ENCODE results near the gene CATSPERE.

The CATSPERE gene, protein sequence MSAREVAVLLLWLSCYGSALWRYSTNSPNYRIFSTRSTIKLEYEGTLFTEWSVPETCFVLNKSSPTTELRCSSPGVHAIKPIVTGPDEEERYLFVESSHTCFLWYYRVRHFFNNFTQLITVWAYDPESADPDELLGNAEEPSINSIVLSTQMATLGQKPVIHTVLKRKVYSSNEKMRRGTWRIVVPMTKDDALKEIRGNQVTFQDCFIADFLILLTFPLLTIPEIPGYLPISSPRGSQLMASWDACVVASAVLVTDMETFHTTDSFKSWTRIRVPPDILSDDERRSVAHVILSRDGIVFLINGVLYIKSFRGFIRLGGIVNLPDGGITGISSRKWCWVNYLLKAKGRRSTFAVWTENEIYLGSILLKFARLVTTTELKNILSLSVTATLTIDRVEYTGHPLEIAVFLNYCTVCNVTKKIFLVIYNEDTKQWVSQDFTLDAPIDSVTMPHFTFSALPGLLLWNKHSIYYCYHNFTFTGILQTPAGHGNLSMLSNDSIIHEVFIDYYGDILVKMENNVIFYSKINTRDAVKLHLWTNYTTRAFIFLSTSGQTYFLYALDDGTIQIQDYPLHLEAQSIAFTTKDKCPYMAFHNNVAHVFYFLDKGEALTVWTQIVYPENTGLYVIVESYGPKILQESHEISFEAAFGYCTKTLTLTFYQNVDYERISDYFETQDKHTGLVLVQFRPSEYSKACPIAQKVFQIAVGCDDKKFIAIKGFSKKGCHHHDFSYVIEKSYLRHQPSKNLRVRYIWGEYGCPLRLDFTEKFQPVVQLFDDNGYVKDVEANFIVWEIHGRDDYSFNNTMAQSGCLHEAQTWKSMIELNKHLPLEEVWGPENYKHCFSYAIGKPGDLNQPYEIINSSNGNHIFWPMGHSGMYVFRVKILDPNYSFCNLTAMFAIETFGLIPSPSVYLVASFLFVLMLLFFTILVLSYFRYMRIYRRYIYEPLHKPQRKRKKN

DNA sequence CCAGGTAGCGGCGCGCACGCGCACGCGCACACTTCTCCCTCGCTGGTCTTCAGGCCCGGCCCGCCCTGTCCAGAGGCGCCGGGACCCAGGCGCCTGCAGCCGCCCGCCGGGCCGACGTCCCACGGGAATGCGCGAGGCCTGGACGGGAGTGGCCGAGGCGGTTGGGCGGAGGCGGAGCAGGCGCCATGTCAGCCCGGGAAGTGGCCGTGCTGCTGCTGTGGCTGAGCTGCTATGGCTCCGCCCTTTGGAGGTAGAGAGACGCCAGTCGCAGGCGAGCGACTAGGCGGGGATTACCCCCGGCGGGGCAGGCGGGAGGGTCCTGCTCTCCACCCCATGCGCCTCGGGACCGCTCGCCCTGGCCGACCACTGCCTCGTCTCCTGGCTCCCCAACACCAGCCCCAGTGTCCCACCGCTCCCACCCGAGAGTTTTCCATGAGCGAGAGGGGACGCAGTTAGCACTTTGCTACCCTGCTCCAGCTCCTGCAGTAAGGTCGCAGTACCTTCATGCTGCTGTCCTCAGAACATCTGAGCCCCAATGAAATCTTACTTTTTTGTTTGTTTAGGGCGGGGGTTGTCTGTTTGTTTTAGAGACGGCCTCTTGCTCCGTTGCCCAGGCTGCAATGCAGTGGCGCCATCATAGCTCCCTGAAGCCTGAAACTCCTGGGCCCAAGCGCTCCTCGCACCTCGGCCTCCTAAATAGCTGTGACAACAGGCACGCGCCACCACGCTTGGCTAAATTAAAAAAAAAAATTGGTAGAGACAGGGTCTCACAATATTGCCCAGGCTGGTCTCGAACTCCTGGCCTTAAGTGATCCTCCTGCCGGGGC is at the start of gene CATSPERE:
CATSPERE (plus strand) TSS at position 29 of the 827 bp plus-strand sequence; CDS start at position 186, 157 bp downstream.
- DNase-seq, result peak; percentile 75 to 78

DNA sequence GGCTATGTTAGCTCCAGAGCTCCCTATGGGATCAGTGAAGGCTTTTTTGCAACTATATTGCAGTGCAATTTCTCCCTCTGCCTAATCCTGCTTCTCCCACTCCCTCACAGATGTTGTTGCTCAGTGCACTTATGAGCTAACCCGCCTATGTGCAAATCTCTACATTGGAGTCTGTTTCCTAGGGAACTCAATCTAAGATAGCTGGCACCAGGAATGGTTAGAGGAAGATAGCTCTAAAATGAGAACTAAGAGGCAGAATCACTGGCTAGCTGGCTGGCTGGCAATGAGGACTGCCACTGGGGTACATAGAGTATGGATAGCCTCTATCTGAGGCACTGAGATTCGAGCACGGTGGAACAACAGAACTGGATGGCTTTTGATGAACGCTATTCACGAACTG is 48.9 kb upstream of the CATSPERE start:
- DNase-seq, result no peak

DNA sequence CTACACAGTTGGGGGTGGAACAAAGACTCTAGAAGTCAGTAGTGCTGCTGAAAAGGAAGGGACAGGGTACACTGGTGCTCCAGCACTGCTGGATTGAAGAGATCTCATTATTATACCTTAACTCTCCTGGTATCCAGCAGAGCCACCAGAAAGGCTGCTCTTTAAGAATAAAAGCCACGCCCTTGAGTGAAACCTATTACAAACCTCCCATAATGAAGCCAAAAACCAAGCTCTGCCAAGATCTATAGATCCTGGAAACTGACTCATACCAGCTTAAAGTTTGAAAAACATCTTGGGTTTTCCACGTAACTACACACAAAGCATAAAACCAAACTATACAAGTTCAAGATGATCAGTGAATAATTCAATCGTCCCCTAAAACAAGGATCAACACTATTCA is 47.3 kb upstream of the CATSPERE start:
- no peak for DNase-seq

DNA sequence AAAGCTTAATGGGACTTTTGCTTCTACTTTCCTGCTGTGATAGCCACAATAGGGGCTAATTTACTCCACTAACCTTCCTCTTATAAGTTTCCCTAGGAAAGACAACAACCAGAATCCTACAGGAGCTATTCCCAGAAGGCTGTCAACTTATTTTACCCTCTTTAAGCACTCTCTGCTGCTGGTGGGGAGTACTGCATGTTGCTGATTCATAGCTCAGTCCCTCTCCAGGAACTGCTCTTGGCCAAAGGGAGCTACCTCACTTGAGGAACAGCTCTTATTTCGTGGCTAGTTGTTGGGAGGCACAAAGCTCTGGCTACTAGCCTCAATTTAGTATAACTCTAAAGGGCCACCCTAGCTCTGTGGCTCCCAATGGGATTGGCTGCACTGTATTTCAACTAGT is 46.5 kb upstream of the CATSPERE start:
- DNase-seq, result no peak

DNA sequence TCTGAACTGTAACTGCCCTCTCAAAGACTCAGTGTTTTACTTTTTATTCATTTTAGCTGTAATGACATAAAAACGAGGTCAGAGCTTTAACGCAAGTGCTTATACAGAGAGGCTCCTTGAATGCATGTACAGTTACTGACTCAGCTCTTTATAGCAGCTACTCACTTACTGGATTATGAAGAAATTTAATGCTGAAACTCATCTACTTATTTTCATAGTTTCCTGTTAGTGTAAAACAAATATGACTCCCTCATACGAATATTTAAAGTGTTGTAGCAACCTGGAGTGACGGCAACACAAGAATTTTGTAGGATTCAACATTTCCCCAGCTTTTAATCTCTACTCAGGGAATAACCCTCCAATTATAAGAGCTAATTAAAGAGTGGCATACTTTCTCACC is 42.0 kb upstream of the CATSPERE start:
- no peak for DNase-seq

DNA sequence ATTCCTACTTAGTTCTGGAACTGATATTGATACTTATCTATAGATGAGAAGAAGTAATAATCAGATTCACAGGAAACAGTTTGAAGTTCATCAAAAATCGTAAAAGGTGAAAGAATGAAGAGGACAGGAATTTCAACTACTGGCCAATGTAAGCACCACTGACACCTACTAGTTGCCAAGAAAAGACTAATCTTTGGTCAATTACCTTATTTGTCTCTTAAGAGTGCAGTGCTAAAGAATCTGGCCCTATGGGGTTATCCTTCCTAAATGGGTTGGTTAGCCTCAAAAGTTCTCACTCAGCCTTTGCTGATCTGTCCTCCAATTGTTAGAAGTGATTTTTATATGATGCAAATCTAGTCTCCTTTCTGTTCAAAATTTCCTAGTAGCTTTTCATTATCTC is 38.9 kb upstream of the CATSPERE start:
- DNase-seq, result no peak

DNA sequence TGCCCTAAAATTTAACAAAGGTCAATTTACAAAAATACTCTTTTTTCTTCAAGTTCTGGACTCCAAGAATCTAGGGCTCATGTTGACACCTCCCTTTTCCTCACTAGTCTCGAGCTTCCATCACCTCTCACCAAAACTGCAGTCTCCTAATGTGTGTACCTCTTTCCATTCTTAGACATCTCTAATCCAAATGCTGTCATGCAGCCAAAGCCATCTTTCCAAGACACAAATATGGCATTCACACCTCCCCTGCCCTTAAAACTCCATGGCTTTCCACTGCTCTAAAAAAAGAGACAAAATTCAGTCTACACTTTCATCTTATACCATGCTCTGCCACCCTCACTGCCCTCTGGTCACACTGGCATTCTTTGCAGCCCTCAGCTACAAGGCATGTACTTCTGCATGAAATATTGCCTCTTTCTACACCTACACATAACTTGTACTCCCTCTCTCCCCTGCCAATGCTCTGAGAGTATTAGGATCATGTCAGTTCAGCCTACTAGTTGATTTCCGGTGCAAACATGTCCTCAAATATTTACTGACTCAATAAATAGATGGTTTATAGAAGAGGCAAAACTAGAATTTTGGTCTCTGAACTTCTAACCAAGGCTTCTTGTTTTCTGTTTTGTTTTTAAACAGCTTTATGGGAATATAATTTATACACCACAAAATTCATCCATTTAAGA is 36.3 kb upstream of the CATSPERE start:
- DNase-seq, result no peak

DNA sequence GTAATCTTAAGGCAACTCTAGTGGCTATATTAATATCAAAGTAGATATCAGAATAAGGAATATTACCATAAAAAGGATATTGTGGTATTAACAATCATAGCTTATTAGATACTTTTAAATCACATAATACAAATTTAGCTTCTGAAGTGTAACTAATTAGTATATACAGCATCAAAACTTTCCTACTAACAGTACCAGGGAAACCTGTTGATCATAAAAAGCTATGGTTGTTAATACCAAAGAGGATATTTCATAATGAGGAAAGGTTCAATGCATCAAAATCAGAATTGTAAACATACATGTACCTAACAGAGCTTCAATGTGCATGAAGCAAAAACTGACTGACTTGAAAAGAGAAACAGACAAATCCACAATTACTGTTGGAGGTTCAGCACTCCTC is 33.4 kb upstream of the CATSPERE start:
- no peak for DNase-seq

DNA sequence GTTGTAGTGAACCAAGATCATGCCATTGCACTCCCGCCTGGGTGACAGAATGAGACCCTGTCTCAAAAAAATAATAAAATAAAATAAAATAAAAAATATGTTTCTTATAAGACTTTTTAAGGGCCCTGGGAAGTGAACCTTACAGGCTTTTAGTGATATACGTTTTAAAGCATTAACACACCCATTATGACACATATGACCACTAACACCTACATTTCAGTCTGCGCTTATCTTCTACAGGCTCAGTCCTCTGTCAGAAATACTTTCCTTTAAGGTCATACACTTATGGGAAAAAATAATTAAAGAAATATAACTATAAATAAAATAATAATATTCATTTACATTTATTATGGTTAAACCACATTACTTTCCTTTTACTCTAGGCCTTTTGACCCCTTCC is 31.3 kb upstream of the CATSPERE start:
- no peak for DNase-seq

DNA sequence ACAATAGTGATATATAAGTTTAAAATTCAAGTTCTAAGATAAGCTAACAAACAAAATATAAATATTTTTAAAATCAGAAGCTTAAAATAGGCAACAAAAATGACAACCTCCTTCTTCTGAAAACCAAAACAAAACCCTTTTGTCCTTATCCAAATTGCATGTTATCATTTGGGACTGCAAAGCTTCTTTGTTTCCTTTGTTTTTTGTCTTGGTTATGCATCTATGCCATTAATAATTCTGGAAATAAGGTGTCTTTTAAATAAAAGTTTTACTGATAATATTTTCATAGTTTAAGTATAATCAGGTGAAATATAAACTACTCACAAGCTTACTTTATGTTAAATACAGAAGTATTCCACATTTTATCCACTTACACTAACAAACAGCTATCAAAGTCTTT is 29.9 kb upstream of the CATSPERE start:
- DNase-seq, result no peak

DNA sequence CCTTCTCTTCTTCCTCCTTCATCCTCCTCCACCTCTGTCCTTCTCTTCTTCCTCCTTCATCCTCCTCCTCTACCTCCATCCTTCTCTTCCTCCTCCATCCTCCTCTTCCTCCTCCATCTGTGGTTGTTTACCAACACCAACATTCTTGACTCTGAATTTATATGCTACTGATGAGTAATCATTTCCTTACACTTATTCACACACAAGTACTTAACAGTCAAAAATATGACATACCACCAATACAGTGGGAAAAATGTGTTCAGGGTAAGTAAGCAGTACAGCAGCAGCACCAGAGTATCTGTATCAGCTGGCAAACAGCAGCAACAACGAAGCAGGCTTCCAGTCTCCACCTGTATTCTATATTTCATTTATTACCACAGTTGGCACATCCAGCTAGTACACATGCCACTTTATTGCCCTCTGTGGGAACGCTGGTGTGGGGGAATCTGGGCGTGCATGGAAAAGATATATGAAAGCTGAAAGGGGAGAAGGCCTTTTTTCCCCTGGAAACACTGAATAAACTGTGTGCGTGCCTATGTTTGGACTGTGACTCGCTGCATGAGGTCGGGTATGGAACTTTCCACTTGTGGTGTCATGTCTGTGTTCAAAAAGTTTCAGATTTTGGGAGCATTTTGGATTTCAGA is 25.4 kb upstream of the CATSPERE start:
- no peak for DNase-seq

DNA sequence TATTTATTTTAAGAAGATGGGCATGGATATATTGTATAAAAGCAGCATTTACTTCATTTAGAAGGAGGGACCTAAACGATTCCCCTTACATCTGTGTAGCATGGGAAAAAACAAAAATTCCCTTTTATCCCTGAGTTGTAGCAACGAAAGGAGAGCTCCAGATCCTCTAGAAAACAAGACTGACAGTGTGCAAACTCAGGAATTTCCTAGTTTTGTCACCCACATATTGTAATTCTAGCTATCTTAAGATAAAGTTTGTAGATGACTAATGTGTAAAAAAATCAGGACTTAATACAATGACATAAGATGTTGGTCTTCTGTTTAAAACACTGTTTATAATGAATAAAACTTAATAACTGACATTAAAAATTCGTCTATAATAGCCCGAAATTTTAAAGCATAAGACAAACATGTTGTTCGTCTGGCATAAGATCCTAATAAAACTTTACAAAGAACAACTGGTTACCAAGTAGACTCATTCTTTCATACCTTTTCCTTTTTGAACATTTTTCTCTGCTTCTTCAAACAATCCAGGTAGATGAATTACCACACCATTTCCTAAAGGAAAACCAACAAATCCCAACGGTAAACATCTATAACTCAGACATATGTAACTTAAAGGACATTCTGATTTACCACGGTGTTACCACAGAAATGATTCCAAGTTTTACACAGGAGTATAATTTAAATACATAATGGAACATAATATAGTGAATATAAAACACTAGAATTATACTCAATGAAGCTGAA is 24.6 kb upstream of the CATSPERE start:
- DNase-seq, result no peak

DNA sequence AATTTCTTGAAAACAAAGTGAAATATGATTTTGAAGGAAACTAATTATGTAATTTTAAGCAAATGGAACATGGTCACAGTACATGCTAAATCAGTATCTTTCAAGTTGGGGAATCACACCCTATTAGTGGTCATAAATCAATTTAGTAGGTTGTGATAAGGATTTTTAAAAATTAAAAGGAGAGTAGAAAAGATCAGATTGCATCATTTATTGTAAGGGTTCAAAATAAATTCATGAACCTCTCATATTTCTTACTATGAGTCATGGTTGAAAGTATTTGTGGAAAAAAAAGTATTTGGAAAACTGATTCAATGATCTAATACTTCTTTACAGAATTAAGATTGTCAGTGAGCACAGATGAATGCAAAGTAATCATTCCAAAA is 24.0 kb upstream of the CATSPERE start:
- no peak for DNase-seq

DNA sequence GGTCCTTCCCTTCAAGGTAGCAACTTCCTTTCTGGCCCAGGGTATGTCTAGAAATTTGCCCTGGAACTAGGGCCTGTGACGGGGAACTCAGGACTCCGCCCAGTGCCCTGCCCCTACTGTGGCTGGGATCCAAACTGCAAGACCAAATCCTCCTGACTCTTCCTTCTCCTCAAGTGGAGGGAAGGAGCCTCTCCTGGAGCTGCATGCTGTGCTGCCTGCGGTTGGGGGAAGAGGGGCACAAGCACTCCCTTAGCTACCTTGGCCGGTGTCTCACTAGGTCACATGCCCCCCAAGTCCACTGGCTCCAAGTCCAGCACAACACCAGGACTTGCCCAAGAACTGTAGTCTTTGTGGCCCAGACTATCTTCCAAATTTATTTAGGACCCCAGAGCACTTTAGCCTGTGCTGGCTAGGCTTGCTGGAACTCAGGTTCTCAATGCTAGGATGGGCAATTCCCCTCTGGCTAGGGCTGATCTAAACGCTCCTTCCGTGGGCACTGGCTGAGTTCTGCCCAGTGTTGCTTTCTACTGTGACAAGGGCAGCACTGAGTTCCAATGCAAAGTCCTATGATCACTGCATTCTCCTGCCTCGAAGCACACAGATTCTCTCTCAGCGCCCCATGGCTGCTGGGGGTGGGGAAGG is 21.6 kb upstream of the CATSPERE start:
- no peak for DNase-seq

DNA sequence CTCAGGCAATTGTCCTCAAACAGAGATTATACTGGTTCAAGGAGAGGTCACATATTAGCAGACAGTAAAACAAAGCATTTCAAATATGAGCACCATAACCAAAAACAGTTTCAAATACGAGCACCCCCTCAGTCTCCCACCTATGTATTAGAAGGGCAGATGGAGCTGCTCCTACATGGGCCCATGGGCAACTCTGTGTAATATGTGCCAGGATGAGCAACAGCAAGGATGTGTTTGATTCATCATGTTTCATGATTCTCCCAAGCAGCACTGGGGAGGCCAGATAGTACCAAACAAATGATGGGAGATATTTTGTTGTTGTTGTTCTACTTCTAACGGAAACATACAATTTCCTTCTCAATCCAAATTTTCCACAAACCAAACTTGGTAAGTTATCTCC is 18.2 kb upstream of the CATSPERE start:
- no peak for DNase-seq

DNA sequence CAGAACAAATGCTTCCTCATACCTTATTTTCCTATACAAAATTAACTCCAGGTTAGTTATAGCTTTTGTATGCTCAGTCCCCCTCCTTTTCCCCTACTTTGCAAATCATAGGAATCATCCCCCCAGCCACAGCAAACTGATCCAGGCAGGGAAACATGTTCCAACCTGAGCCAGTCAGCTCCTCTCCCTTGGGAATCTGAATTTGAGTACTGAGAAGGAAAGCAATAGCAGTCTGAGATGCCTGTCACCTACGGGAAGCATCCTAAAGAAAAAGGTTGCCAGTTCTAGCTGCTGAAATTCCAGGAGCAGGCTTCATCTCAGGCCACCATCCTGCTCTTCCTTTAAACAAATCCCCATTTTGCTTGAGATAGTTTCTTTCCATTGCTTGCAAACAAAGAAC is 16.2 kb upstream of the CATSPERE start:
- no peak for DNase-seq

DNA sequence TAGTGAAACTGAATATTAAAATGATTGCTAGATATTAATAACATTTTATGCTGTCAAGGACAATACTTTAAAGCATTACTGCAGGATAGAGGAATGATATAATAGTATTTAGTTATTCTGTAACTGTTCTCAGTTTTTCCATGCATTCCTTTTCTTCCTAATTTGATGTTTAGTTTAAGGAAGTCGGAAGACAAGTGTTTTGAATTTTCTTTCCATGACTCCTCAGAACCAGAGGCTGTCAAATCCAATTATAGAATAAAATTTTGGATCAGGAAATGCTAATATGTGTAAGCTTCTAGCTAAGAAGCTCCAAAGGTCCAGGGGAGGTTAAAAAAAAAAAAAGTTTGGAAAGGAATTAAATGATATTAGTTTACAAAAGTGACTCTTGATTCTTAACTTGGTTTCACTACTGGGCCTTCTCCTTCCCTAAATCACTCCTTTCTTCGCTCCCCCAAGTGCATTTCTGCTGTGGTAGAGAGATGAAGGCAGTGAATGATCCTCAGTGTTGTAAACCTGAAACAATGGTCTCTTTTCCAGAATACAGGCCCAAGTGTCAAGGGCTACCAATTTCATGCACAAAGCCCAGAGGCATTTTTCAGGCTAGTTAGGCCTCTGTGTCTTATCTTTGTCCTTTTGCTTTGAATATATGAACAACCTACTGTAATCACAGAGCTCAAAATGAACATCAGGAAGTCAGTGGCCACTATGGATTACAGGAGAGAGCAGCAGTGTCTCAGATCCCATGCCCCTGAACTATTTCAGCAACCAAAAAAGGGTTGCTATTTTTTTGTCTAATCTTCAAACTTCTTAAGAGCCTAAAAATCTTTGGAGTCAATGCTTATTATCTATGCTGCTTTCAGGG is 15.5 kb upstream of the CATSPERE start:
- DNase-seq, result no peak

DNA sequence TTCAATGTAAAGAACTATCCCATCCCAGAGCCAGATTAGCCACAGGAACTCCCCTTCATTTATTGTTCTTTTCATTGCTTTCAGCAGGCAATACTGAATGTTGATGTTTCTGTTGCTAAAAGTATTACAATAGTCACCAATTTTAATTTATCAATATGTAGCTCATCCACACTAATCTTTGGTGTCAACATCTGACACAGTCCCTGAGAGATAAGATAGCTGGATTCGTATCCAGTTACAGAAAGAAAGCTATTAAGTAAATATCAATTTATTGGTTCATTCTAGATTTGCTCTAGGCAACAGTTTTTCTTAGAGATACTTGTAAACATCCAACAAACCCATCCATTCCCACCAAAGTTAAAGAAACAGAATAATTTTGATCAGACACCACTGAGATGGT is 14.0 kb upstream of the CATSPERE start:
- no peak for DNase-seq

DNA sequence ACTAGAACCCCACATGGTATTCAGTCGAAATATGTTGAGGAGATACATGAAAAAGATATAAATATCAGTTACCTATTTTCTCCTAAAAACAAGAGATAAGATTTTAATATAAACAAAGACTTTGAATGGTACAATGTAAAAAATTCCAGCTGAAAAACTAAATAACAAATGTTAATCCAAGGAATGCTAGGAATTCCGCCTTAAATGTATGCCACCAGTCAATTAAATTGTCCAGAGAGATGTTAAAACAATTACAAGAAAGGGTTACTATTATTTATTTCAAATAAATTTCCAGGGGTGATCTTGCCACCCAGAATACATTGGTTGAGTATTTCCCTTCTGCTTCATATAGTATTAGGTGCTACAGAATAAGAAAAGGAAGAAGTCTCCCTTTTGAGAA is 13.5 kb upstream of the CATSPERE start:
- DNase-seq, result no peak
